Measurements from ENCODE around the gene TLR10. TPM values are rescaled to one million over a fixed set of nuclear protein-coding genes. Genes with fewer than 3 reads are reported as not detected.
"Not testable (repeated sequence)": the region's sequence is repeated elsewhere in the genome, so short reads cannot be mapped to it uniquely, and the experiment has no call there.

The TLR10 gene
- total RNA-seq, 3 donors from 2014 or later: 0.48 to 1.3 (median 1.3) TPM

GRCh38 chr4:38769857-38770256, 12.9 kb downstream of the TLR10 start:
- intact Hi-C loops (cut with DNase I; ENCODE audit: low total_unique reads): loop anchor here (5.0 kb wide), 1 partner anchor 957 kb away; no protein-coding TSS in a partner anchor

GRCh38 chr4:38769441-38769840, 13.3 kb downstream of the TLR10 start:
- DNase-seq (ENCODE audit: low spot score in 2 of 2): no peak
- no peaks in the 10 kb centered on the region for H3K9me3 ChIP-seq
- H3K4me3 ChIP-seq: no peak overlapping the region
- TF ChIP-seq POLR2A (IDR thresholded peaks at IDR 0.05) (no peak), POLR2AphosphoS5 (IDR thresholded peaks at IDR 0.05) (no peak)
- TF ChIP-seq, protein P1, sequence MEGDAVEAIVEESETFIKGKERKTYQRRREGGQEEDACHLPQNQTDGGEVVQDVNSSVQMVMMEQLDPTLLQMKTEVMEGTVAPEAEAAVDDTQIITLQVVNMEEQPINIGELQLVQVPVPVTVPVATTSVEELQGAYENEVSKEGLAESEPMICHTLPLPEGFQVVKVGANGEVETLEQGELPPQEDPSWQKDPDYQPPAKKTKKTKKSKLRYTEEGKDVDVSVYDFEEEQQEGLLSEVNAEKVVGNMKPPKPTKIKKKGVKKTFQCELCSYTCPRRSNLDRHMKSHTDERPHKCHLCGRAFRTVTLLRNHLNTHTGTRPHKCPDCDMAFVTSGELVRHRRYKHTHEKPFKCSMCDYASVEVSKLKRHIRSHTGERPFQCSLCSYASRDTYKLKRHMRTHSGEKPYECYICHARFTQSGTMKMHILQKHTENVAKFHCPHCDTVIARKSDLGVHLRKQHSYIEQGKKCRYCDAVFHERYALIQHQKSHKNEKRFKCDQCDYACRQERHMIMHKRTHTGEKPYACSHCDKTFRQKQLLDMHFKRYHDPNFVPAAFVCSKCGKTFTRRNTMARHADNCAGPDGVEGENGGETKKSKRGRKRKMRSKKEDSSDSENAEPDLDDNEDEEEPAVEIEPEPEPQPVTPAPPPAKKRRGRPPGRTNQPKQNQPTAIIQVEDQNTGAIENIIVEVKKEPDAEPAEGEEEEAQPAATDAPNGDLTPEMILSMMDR (IDR thresholded peaks at IDR 0.05): no peak
- intact Hi-C loops (cut with DNase I; ENCODE audit: low total_unique reads): loop anchor here (5.0 kb wide), 1 partner anchor 958 kb away; no protein-coding TSS in a partner anchor
- no peaks in the 10 kb centered on the region for H3K27me3 ChIP-seq
- no peaks in the 10 kb centered on the region for H3K4me1 ChIP-seq
- no peak overlapping the region for H3K27ac ChIP-seq
- no peaks in the 10 kb centered on the region for H3K36me3 ChIP-seq

More at GRCh38 chr4:38769857-38770256, 12.9 kb downstream of the TLR10 start:
- TF ChIP-seq, protein P1 (IDR thresholded peaks at IDR 0.05): no peak
- TF ChIP-seq POLR2A (IDR thresholded peaks at IDR 0.05): no peak
- no peak for TF ChIP-seq POLR2AphosphoS5 (IDR thresholded peaks at IDR 0.05)
- no peaks in the 10 kb centered on the region for H3K27me3 ChIP-seq
- DNase-seq (ENCODE audit: low spot score in 2 of 2): no peak
- H3K4me3 ChIP-seq: no peak overlapping the region
- H3K27ac ChIP-seq: no peak overlapping the region
- H3K9me3 ChIP-seq: no peaks in the 10 kb centered on the region
- H3K4me1 ChIP-seq: no peaks in the 10 kb centered on the region
- H3K36me3 ChIP-seq: no peaks in the 10 kb centered on the region

- intact Hi-C loops (cut with DNase I; ENCODE audit: low total_unique reads): loop anchor here (5.0 kb wide), 1 partner anchor 958 kb away; no protein-coding TSS in a partner anchor
- TF ChIP-seq POLR2A (IDR thresholded peaks at IDR 0.05) (no peak), POLR2AphosphoS5 (IDR thresholded peaks at IDR 0.05) (no peak)
- TF ChIP-seq, protein P1 (IDR thresholded peaks at IDR 0.05): no peak
- H3K9me3 ChIP-seq: no peaks in the 10 kb centered on the region
Observed at GRCh38 chr4:38768968-38769394, 13.8 kb downstream of the TLR10 start.

DNA sequence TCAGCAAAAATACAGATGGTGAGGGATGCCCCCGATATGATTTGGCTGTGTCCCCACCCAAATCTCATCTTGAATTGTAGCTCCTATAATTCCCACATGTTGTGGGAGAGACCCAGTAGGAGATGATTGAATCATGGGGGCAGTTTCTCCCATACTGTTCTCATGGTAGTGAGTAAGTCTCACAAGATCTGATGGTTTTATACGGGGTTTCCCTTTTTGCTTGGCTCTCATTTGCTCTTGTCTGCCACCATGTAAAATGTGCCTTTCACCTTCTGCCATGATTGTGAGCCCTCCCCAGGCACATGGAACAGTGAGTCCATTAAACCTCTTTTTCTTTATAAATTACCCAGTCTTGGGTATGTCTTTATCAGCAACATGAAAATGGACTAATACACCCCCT, 15.8 kb downstream of the TLR10 start:
- H3K27ac ChIP-seq; H3K36me3 ChIP-seq; H3K27me3 ChIP-seq; DNase-seq (ENCODE audit: low spot score in 2 of 2); H3K9me3 ChIP-seq; H3K4me3 ChIP-seq; H3K4me1 ChIP-seq: not testable (repeated sequence)
- intact Hi-C loops (cut with DNase I; ENCODE audit: low total_unique reads): loop anchor here (5.0 kb wide), 1 partner anchor 960 kb away; no protein-coding TSS in a partner anchor

More at GRCh38 chr4:38768968-38769394, 13.8 kb downstream of the TLR10 start:
- Histone ChIP-seq H3K36me3 (no peaks in the 10 kb centered on the region), H3K4me1 (no peaks in the 10 kb centered on the region), H3K27me3 (no peaks in the 10 kb centered on the region), H3K27ac (no peak overlapping the region), H3K4me3 (no peak overlapping the region)
- DNase-seq (ENCODE audit: low spot score in 2 of 2): no peak

GRCh38 chr4:38765382-38765781, 17.4 kb downstream of the TLR10 start:
- Histone ChIP-seq H3K36me3 (no peaks in the 10 kb centered on the region), H3K4me1 (no peaks in the 10 kb centered on the region), H3K4me3 (no peak overlapping the region), H3K27ac (no peak overlapping the region), H3K9me3 (no peaks in the 10 kb centered on the region), H3K27me3 (no peaks in the 10 kb centered on the region)
- DNase-seq (ENCODE audit: low spot score in 2 of 2): no peak
- intact Hi-C loops (cut with DNase I; ENCODE audit: low total_unique reads): loop anchor here (5.0 kb wide), 1 partner anchor 962 kb away; no protein-coding TSS in a partner anchor
- TF ChIP-seq POLR2A (IDR thresholded peaks at IDR 0.05): no peak
- TF ChIP-seq, protein P1 (IDR thresholded peaks at IDR 0.05): no peak
- TF ChIP-seq POLR2AphosphoS5 (IDR thresholded peaks at IDR 0.05): no peak

Data from breast epithelium (tissue), 4 donors.